ENCODE measurements around the gene STEAP3. TPM values are rescaled to one million over a fixed set of nuclear protein-coding genes. Genes with fewer than 3 reads are reported as not detected.

STEAP3 gene
- total RNA-seq, 1 experiment from 2014 or later: 15.4 TPM

DNA sequence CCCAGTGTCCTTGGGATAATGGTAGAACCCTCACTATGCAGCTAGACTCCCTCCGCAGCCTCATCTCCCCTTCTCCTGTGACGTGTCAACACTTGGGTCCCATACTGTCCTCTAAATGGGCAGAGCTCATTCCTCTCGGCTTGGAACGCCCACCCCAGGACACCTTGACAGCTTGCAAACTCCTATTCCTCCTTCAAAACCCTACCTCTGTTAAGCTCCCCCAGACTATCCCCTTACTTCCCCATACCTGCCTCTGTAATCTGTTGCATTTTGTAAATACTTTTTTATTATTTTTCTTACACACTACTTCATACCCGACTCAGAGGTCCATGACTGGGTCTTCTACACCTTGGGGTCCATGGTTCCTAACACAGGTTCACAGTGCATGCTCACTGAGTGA, 28.0 kb downstream of the STEAP3 start:
- Histone ChIP-seq H3K23ac (ENCODE audit: insufficient read length, low read depth, low read length) (no peak overlapping the region), H3K9me3 (ENCODE audit: control insufficient read depth, low read depth, low read length) (no peaks in the 10 kb centered on the region), H4K20me1 (ENCODE audit: control insufficient read depth, insufficient read depth, insufficient read length) (no peaks in the 10 kb centered on the region), H3K14ac (ENCODE audit: insufficient read depth, low read length) (no peak overlapping the region), H3K4ac (ENCODE audit: low read depth, low read length) (no peak overlapping the region), H3K4me2 (ENCODE audit: insufficient read depth, insufficient read length, low read length) (no peak overlapping the region), H4K8ac (replicated peaks; ENCODE audit: insufficient read length, low read depth, low read length) (no peak overlapping the region), H3K56ac (ENCODE audit: insufficient read length, low read depth, low read length) (no peak overlapping the region), H3K27ac (ENCODE audit: insufficient read length, low read depth, low read length) (no peak overlapping the region), H3K27me3 (ENCODE audit: insufficient read depth, low read length) (no peaks in the 10 kb centered on the region), H3K18ac (ENCODE audit: insufficient read length, low read depth, low read length) (no peak overlapping the region), H3K4me1 (ENCODE audit: insufficient read depth, low read length) (no peaks in the 10 kb centered on the region; the same call in 1 of the 2 replicates), H3K79me1 (ENCODE audit: insufficient read depth, low read depth, low read length, poor library complexity, severe bottlenecking) (no peaks in the 10 kb centered on the region), H2BK120ac (ENCODE audit: low read depth, low read length, poor library complexity, severe bottlenecking) (no peak overlapping the region), H2BK15ac (ENCODE audit: low read depth, low read length) (no peak overlapping the region), H2BK5ac (ENCODE audit: insufficient read length, low read length) (no peak overlapping the region), H2AFZ (ENCODE audit: low read length) (no peak overlapping the region), H2BK20ac (ENCODE audit: low read depth, low read length, poor library complexity, severe bottlenecking) (no peak overlapping the region), H3K79me2 (ENCODE audit: insufficient read depth, low read length) (no peaks in the 10 kb centered on the region), H4K91ac (ENCODE audit: insufficient read length, low read depth, low read length) (no peak overlapping the region), H4K5ac (ENCODE audit: insufficient read length, low read depth, low read length) (no peak overlapping the region), H2BK12ac (ENCODE audit: insufficient read length, low read depth, low read length) (no peak overlapping the region), H3T11ph (ENCODE audit: low read length) (no peak overlapping the region), H3K23me2 (ENCODE audit: insufficient read length, low read depth, low read length, poor library complexity, severe bottlenecking) (no peaks in the 10 kb centered on the region), H3K9ac (ENCODE audit: extremely low read depth, insufficient read length, low read length) (no peak overlapping the region), H2AK5ac (ENCODE audit: insufficient read length, low read length) (no peak overlapping the region)
- H3K27ac Mint-ChIP-seq: no peak overlapping the region; a peak in 1 of 7 replicates
- WGBS (ENCODE audit: extremely low coverage, insufficient read length, low lambda C conversion rate): no CpG with 5 or more reads among the region's 5 CpGs
- no peak for DNase-seq
- H3K27me3 Mint-ChIP-seq (ENCODE audit: low read depth): no peaks in the 10 kb centered on the region
- H3K9me3 Mint-ChIP-seq: no peaks in the 10 kb centered on the region
- no peak overlapping the region for H3K4me3 Mint-ChIP-seq
- TF ChIP-seq CTCF (conservative IDR thresholded peaks at IDR 0.05): no peak
- H3K36me3 Mint-ChIP-seq (ENCODE audit: insufficient read depth in 1 of 3, low read depth in 3 of 3): peaks cover 28 to 47% (median 30%) of the 10 kb centered on the region in 3 experiments
- peaks cover 49 to 60% of the 10 kb centered on the region in 2 experiments for H3K4me1 Mint-ChIP-seq
